IMR-90 (cell line): ENCODE results near the gene LIPM.
A peak's percentile ranks its signal among the peaks of the same experiment; 100 is the strongest.

Experiments
- CEBPB ChIP-seq: IDR thresholded peaks from 2 replicates; pipeline ENCODE4 v1.6.1; 2012; ENCODE audit warnings: low read depth, low read length, improper control_type of control experiment
- CTCF ChIP-seq: conservative IDR thresholded peaks from 2 replicates; pipeline ENCODE4 v1.5.1; 2012; ENCODE audit warnings: mild to moderate bottlenecking, low read depth, low read length, improper control_type of control experiment
- FOS ChIP-seq: fragments of 150-350 bp; IDR thresholded peaks from 2 replicates; pipeline ENCODE4 v1.6.1; 2016; ENCODE audit warnings: low read depth, low read length
- MAFK ChIP-seq: IDR thresholded peaks from 2 replicates; pipeline ENCODE4 v1.6.1; 2012; ENCODE audit warnings: low read depth, low read length, improper control_type of control experiment
- MXI1 ChIP-seq: IDR thresholded peaks from 2 replicates; pipeline ENCODE4 v1.6.1; 2012; ENCODE audit warnings: low read depth, mild to moderate bottlenecking, low read length, moderate library complexity, borderline replicate concordance
- POLR2A ChIP-seq: IDR thresholded peaks from 2 replicates; pipeline ENCODE4 v1.6.1; 2012; ENCODE audit warnings: mild to moderate bottlenecking, low read depth, low read length
- RAD21 ChIP-seq: IDR thresholded peaks from 2 replicates; pipeline ENCODE4 v1.6.1; 2012; ENCODE audit warnings: low read length, improper control_type of control experiment

GRCh38 chr10:88851706-88852105, 49.2 kb downstream of the LIPM start, which contains the start of gene ANKRD22:
- TF ChIP-seq CTCF (no peak), RAD21 (no peak), MAFK (no peak), MXI1 (no peak), POLR2A (no peak), CEBPB (peak; percentile 78), FOS (no peak)
